ENCODE measurements around the gene LRRK1. TPM values are rescaled to one million over a fixed set of nuclear protein-coding genes. Genes with fewer than 3 reads are reported as not detected.

Gene LRRK1
- total and polyA plus RNA-seq, 2 of the 4 experiments (the other 2 are of a cell fraction): 3.0 to 5.8 TPM

GRCh38 chr15:101045236-101045646 is 126.1 kb downstream of the LRRK1 start:
- no peak overlapping the region for H2BK5ac ChIP-seq (ENCODE audit: low read depth, low read length, poor library complexity, severe bottlenecking)
- 69% methylated on average over 4 of the region's 14 CpGs; no CpG with 5 or more reads in 1 of the 2 experiments for WGBS, 2 experiments (ENCODE audit: extremely low coverage in 2 of 2, insufficient read length in 1 of 2)
- H2BK120ac ChIP-seq (ENCODE audit: low read depth, low read length): no peak overlapping the region
- H2BK20ac ChIP-seq (ENCODE audit: low read depth, low read length): no peak overlapping the region
- H3K9me3 ChIP-seq (ENCODE audit: control insufficient read depth, insufficient read depth, low read length): no peaks in the 10 kb centered on the region
- no peak overlapping the region for H3K56ac ChIP-seq (ENCODE audit: extremely low read depth, insufficient read depth, low read length)
- no peak for TF ChIP-seq RCOR1 (IDR thresholded peaks at IDR 0.05; ENCODE audit: insufficient replicate concordance, low read length)
- no peak for TF ChIP-seq MAZ (IDR thresholded peaks at IDR 0.05; ENCODE audit: borderline replicate concordance, low read depth, low read length)
- peak; percentile 52; the same call in 1 of the 2 replicates for TF ChIP-seq NFE2L2 (IDR thresholded peaks at IDR 0.05; ENCODE audit: low read depth, low read length)
- peak overlapping the region; percentile 69; the same call in 1 of the 2 replicates for H3K27ac ChIP-seq (ENCODE audit: insufficient read depth, low read length)
- H3K79me1 ChIP-seq (ENCODE audit: low read depth in 1 of 2, low read length in 2 of 2): no peaks in the 10 kb centered on the region
- no peak overlapping the region for H3K14ac ChIP-seq (replicated peaks; ENCODE audit: low read depth, low read length)
- H3K18ac ChIP-seq (ENCODE audit: low read depth, low read length): no peak overlapping the region; the same call in 1 of the 2 replicates
- in situ Hi-C loops (cut with MboI; ENCODE audit: low sequenced_read_pairs) (no loop called here), intact Hi-C loops (cut with micrococcal nuclease) (no loop called here), dilution Hi-C loops (cut with HindIII; ENCODE audit: low sequenced_read_pairs, unreplicated experiment) (no loop called here)
- H3K4me3 ChIP-seq (ENCODE audit: insufficient read depth, low read depth, low read length): no peak overlapping the region
- BruUV-seq (replicated peaks): no TSS peak
- H3K9me1 ChIP-seq (ENCODE audit: insufficient read depth, low read length): no peaks in the 10 kb centered on the region; the same call in 1 of the 2 replicates
- POLR2A ChIA-PET (ENCODE audit: unreplicated experiment): no interaction called here
- H3K36me3 ChIP-seq (ENCODE audit: control insufficient read depth, insufficient read depth, low read length): peaks cover 16% of the 10 kb centered on the region; the same call in 1 of the 2 replicates
- no peak overlapping the region for H4K8ac ChIP-seq (ENCODE audit: low read depth in 2 of 2, low read length in 2 of 2)
- DNase-seq (peak; percentile 47), ATAC-seq (ENCODE audit: low read depth) (peak; percentile 35; the same call in 1 of the 2 replicates)
- H4K20me1 ChIP-seq (ENCODE audit: insufficient read depth, low read length): no peaks in the 10 kb centered on the region
- no peak overlapping the region for H4K91ac ChIP-seq (ENCODE audit: insufficient read depth, low read depth, low read length)
- H2AK5ac ChIP-seq (ENCODE audit: low read depth, low read length): no peak overlapping the region
- CTCF ChIA-PET: no interaction called here
- H2AFZ ChIP-seq (replicated peaks; ENCODE audit: low read length, poor library complexity): no peak overlapping the region
- H2AK9ac ChIP-seq (replicated peaks; ENCODE audit: low read depth, low read length, poor library complexity): no peak overlapping the region
- H3K9ac ChIP-seq (ENCODE audit: low read depth, low read length): no peak overlapping the region
- H3K4me1 ChIP-seq (ENCODE audit: control insufficient read depth, insufficient read depth, low read length): peaks cover 9% of the 10 kb centered on the region; the same call in 1 of the 2 replicates
- no peak overlapping the region for H2BK15ac ChIP-seq (ENCODE audit: low read depth, low read length)
- H3K4ac ChIP-seq (ENCODE audit: low read depth, low read length): no peak overlapping the region
- no peak overlapping the region for H3K4me2 ChIP-seq (ENCODE audit: low read depth, low read length)
- H3K27me3 ChIP-seq (ENCODE audit: control insufficient read depth, insufficient read depth, low read length): no peaks in the 10 kb centered on the region
- H3K23ac ChIP-seq (ENCODE audit: low read depth, low read length): no peak overlapping the region
- H4K5ac ChIP-seq (ENCODE audit: low read depth, low read length): no peak overlapping the region; the same call in 1 of the 2 replicates
